H54 (cell line): ENCODE results near the gene RGS14.
"Not testable (repeated sequence)": the region's sequence is repeated elsewhere in the genome, so short reads cannot be mapped to it uniquely, and the experiment has no call there.

Source experiments
- DNase-seq: peaks from one replicate; pipeline ENCODE4 v3.0.0; 2011; ENCODE audit warnings: low spot score, mixed read lengths; ENCODE audit not compliant: insufficient read length
- FAIRE-seq: peaks from 3 replicates; lab custom pipeline; 2011; peaks lifted over from hg19 to GRCh38; lab: Jason Lieb, UNC
- POLR2A ChIP-seq: IDR thresholded peaks from 2 replicates; pipeline ENCODE4 v1.6.1; 2011; ENCODE audit warnings: low read depth, mild to moderate bottlenecking, low read length

Gene RGS14

DNA sequence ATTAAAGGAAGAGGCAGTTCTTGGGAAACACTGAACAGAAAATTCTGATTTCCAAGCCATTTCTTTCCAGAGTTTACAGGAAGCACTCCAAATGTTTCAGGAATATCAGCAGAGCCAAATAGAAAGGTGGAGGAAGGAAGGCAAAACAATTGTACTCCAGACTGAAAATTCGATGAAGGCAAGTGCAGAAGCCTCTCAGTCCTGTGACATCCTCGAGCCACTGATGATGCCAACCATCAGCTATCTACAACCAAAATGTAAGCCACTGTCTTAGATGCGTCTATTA lies 8.4 kb upstream of the RGS14 start:
- TF ChIP-seq POLR2A, result no peak
- DNase-seq, result no peak
- FAIRE-seq, result no peak

DNA sequence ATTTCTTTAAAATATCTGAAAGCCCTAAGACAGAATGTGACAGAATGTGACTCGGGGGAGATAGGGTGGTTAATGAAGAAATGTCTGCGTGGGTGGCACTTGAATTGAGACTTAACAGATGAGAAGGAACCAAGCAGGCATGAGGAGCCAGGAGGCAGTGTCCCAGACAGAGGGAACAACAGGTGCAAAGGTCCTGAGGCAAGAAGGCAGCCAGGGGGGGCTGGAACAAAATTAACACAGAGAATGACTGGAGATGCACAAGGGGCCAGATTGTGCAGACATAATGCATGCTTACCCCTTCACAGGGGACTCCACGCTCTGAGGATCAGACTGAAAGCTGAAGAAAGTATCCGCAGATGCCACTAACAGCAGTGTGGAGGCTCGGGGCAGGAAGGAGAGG lies 8.0 kb upstream of the RGS14 start:
- FAIRE-seq, result no peak
- no peak for DNase-seq
- TF ChIP-seq POLR2A, result no peak

DNA sequence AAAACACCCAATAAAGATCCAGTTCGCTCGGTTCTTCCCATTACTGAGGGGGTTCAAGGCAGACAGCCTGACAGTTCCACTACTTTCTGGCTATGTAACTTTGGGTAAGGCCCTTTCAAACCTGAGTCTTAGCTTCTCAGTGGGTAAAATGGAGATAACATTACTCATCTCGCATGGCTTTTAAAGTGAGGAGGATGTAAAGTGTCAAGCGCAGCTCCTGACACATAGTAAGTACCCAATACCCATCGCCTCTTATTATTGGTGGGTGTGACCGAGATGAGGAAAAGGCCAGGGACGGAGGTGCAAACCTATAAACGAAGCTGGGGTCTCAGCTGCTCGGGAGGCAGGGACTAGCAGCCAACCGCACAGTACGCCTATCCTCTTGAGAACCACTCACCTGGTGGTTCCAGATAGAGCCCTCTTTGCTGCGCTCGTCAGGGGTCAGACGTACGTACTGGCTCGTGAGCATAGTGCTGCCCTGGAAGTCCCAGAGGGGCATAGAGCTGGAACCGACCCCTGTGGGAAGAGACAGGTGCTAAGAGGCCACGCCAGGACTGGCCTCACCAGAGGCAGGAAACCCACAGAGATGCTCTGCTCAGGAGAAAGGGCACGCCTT lies 6.8 kb upstream of the RGS14 start:
- no peak for TF ChIP-seq POLR2A
- DNase-seq (no peak), FAIRE-seq (no peak)

DNA sequence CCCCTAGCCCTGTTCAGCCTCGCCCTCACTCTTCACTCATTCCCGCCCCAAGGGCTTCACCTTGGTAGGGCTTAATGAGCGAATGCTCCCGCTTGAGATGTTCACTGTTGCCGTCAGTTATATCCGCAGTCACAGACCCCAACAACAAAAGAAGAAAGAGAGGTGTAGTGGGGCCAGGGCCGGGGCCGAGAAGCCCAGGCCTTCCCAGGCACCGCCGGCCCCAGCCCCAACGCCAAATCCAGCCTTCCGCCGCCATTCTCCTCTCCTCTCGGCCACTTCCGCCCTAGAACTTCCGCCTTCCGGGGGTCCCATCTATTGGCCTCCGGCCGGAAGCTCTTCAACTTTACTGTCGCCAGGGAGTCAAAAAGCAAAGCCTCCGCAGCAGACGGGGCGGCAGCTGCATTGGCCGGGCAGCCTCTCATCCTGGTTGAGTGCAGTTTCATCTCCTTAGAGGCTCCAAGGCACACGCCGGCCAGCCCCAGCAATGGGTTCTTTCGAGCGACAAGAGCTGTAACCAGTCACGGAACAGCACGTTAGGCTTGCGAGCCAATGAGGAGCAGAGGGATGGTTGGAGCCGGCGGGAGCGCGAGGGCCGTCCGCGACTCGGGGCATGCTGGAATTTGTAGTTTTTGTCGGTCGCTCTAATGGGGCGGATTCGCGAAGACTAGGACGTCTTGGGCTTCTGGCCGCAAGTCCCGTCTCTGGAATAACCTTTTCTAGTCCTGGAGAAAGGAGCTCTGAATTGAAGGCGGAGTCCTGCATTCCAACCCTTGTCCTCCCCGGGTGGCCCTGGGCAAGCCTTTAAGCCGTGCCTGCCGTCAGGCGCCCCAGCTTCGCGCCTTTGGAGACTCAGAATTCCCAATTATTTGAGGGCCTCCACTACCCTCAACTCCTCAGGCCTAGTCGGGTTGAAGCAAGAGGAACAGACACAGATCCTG lies 6.1 kb upstream of the RGS14 start, which contains the start of gene LMAN2:
TSS of gene LMAN2 (minus strand) at position 277 of the 938 bp plus-strand sequence. CDS start at position 256, 21 bp downstream.
- FAIRE-seq (no peak), DNase-seq (peak; percentile 95)
- peak; percentile 52; the same call in 1 of the 2 replicates for TF ChIP-seq POLR2A

DNA sequence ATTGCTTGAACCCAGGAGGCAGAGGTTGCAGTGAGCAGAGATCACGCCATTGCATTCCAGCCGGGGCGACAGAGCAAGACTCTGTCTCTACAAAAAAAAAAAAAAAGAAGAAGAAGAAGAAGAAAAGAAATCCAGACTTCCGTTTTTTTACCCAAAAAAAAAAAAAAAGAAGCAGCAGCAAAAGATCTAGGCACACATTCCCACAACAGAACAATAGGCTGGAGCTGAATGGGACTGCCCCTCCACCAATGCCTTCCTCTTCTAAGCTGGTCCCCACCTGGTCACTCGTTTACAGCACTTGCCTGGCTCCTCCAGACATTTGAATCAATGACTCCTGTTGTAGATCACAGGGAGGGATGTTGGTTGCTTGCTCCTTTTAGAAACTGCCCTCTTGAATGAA lies 4.6 kb upstream of the RGS14 start:
- DNase-seq, result no peak
- FAIRE-seq, result no peak
- no peak for TF ChIP-seq POLR2A

DNA sequence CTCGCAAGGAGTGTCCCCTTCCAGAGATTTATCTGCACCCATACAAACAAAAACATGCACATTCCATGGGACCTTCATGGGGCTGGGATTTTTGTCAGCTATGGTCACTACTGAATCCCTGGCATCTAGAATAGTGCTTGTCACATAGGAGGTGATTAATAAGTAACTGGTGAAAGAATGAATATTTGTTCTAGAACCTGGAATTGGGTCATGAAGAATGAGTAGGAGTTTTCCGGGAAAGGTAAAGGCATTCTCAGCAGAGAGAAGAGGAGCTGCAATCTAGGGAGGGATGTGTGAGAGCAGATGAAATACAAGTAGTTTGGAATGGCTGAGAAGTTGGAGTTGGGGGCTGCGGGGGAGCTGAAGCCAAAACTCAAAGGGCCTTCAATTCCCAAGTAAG lies 3.5 kb upstream of the RGS14 start:
- FAIRE-seq, result no peak

DNA sequence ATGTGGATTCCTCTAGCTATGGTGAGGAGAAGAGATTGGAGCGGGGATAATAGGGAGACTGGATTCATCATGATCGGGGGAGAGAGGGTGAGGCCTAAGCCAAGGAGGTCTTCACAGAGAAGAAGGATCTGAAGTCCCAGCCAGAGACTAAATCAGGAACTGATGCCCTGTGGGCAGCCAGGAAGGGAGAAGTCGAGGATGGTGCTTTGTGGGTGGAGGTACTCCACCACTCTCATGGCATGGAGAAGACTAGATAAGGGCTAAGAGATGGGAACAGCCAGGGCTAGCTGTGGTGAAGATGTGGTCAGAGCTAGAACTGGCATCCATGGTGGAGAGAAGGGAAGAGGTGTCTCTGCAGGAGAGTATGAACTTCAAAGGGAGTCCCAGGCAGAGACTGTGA lies 3.0 kb upstream of the RGS14 start:
- no peak for TF ChIP-seq POLR2A
- DNase-seq (no peak), FAIRE-seq (no peak)

More for the DNA sequence above, 3.5 kb upstream of the RGS14 start:
- DNase-seq, result no peak
- no peak for TF ChIP-seq POLR2A

DNA sequence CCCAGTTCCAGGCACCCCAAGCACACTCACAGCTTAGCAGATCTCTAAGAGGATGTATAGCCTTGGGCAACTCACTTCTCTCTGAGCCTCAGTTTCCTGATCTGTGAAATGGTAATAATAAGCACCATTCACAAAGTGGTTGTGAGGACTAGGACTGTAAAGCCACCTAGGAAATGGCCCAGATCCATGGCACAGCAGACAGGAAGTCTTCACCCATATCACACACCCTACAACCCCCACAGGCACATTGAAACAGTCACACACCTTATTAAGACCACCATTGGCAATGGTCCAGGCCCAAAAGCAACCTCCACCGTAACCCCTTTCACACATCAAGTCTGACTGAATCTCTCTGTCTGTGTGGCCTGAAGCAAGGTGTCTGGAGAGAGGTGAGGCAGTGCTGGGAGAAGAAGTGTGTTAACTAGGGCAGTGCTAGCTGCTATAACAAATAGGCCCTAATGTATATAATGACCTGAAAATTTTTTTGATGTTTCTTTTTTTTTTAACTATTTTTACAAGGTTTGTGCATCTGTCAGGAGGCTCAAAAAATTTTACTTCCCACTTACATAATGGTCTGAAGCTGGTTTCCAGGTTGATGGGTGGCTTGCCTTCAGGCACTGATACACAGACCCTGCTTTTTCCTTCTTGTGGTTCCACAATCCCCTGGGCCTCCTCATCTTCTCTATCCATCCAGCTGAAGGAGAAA lies 2.4 kb upstream of the RGS14 start:
- DNase-seq (no peak), FAIRE-seq (no peak)
- TF ChIP-seq POLR2A, result no peak

DNA sequence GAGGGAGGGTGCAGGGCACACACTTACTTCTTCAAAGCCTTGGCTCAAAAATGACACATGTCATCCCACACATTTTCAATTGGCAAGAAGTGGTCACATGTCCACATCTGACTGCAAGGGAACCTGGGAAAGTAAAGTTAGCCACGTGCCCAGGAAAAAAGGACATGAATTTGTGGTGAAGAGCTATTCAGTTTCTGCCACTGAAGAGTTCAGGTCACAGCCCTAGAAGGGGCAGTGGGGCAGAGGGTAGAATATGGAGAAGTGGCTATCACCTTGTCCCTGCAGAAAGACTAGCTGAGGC lies 1.9 kb upstream of the RGS14 start:
- TF ChIP-seq POLR2A, result no peak
- no peak for DNase-seq
- no peak for FAIRE-seq

DNA sequence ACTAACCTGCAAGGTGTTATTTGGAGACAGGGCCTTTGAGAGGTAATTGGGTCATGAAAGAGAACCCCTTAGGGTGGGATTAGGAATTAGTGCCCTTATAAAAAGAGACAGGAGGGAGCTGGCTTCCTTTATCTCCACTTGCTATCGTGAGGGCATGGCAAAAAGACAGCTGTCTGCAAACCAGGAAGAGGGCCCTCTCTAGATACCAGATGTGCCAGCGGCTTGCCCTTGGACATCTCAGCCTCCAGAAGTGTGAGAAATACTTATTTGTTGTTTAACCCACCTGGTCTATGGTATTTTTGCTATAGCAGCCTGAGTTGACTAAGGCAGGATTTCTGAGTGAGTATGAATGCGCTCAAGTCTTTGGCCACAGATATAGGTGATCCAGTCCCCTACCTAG lies 978 bp upstream of the RGS14 start:
- FAIRE-seq, result no peak
- no peak for TF ChIP-seq POLR2A
- DNase-seq, result no peak

DNA sequence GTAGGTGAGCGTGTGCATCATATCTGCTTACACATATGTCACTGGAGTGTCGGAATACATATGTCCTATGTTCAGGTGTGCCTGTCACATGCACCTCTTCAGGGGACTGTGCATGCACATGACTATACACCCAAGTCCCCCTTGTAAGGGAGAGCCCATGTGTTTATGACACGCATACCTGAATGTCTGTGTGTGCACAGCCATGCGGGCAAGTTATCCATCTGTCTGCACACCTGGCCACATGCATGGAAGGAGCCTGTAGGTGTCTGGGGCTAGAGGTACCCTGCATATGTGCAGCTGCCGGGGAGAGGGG lies 622 bp upstream of the RGS14 start:
- DNase-seq, result no peak
- FAIRE-seq, result no peak
- no peak for TF ChIP-seq POLR2A

DNA sequence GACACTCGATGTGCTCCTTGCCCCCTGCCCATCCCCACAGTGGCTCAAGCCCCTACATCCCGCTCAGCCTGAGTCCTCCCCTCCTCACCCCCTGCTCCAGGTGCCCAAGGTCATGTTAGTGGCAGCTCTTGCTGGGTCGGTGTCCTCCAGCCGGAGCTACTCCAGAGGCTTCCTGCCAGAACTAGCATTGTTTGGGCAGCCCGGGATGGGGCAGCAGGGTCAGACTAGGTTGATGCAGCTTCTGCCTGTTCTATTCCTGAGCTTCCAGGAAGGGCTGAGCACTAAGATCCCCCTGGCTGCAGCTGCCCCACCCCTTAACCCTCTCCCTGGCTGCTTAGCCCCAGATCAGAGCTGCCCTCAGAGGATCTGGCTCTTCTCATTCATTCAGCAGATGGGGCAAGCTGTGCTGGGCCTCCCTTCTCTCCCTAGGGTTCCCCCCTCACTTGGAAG lies 671 bp downstream of the RGS14 start:
- FAIRE-seq, result no peak
- TF ChIP-seq POLR2A, result no peak

DNA sequence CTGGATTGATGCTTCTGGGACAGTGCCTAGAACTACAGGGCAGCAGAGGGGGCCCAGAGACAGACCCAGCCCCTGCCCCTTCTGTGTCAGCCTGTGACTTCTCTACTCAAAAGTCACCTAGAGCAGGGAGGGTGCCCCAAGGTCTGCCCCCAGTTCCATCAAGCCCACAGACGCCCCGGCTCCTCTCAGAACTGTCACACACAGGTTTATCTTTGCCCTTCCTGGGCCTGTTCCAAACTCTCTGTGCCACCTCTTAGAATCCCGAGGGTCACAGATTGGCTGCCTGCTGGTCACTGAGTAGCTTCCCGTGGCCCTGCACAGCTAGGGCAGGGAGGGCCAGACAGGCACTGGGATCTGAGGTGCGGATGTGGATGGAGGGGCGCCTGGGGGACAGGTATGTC lies 1.7 kb downstream of the RGS14 start:
- TF ChIP-seq POLR2A, result no peak
- DNase-seq (no peak), FAIRE-seq (no peak)

More for the DNA sequence above, 671 bp downstream of the RGS14 start:
- no peak for DNase-seq

DNA sequence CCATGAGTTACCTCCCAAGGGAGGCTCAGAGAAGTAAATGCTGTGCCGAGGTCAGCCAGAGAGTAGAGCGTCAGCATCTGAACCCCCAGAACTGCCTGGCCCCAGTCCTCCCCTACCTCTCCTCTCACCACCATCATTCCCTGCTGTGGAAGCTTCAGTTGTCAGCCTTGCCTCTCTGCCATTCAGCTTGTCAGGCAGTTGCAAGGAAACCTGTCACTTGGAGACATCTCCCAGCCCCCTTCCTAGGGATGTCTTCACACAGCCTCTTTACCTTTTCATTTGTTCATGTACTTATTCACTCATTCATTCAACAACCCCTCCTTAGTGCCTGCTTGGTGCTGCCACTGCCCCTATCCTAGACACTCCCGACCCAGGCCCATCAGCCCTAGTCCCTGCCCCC lies 2.1 kb downstream of the RGS14 start:
- no peak for TF ChIP-seq POLR2A
- DNase-seq (no peak), FAIRE-seq (no peak)

DNA sequence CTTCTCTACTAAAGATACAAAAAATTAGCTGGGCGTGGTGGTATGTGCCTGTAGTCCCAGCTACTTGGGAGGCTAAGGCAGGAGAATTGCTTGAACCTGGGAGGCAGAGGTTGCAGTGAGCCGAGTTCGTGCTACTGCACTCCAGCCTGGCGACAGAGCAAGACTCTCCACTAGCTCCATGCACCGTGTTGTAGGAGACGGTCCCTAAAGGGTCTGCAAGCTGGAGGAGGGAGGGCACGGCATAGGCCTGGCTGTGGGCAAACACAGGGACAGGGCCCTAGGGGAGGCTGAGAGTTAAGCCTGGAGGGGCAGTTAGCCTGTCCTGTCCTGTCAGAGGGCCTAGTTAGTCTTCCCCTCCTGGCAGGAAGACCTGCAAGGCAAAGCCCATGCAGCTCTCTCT lies 3.0 kb downstream of the RGS14 start:
- not testable (repeated sequence) for FAIRE-seq, DNase-seq
